Calu3 (cell line): ENCODE data around the gene CASTOR1. TPM values are rescaled to one million over a fixed set of nuclear protein-coding genes. Genes with fewer than 3 reads are reported as not detected.
"Not testable (repeated sequence)": the region's sequence is repeated elsewhere in the genome, so short reads cannot be mapped to it uniquely, and the experiment has no call there.

ENCODE experiments used
- Bru-seq: library from RNA; stranded (reverse); fragments of 400-500 nt; gene quantifications from one replicate; lab custom pipeline; 2021; lab: Mats Ljungman, UMichigan
- BruChase-seq, 2 experiments: library from RNA; stranded (reverse); fragments of 400-500 nt; gene quantifications; one replicate each; lab custom pipeline; 2021; lab: Mats Ljungman, UMichigan
- BruUV-seq: library from RNA; stranded (reverse); fragments of 400-500 nt; replicated peaks from 2 replicates; lab custom pipeline; 2021; lab: Mats Ljungman, UMichigan
- CTCF ChIA-PET: fragments of 300-600 bp; sonication (Branson Sonifier 250); formaldehyde crosslinking; loops from one replicate; lab custom pipeline; 2022; ENCODE audit warnings: antibody characterized with exemption; lab: Charles Lee
- DNase-seq: peaks from one replicate; pipeline ENCODE4 v3.0.0; 2022
- H3K27ac Mint-ChIP-seq: one replicate; pipeline ENCODE4 v1.8.0; 2022; ENCODE audit warnings: mixed read lengths; ENCODE audit not compliant: unreplicated experiment
- H3K27me3 Mint-ChIP-seq: one replicate; pipeline ENCODE4 v1.8.0; 2022; ENCODE audit warnings: mixed read lengths; ENCODE audit not compliant: unreplicated experiment
- H3K36me3 Mint-ChIP-seq: one replicate; pipeline ENCODE4 v1.8.0; 2022; ENCODE audit warnings: mild to moderate bottlenecking, moderate library complexity, mixed read lengths; ENCODE audit not compliant: insufficient read depth, unreplicated experiment
- H3K4me1 Mint-ChIP-seq: one replicate; pipeline ENCODE4 v1.8.0; 2022; ENCODE audit warnings: mild to moderate bottlenecking, low read depth, mixed read lengths; ENCODE audit not compliant: unreplicated experiment
- H3K4me3 Mint-ChIP-seq: one replicate; pipeline ENCODE4 v1.8.0; 2022; ENCODE audit warnings: mild to moderate bottlenecking, low read depth, moderate library complexity, mixed read lengths; ENCODE audit not compliant: unreplicated experiment
- H3K9me3 Mint-ChIP-seq: one replicate; pipeline ENCODE4 v1.8.0; 2022; ENCODE audit warnings: low read depth, mixed read lengths; ENCODE audit not compliant: unreplicated experiment
- intact Hi-C: fragments of 100-400 bp; cut with micrococcal nuclease; formaldehyde crosslinking; loops from one replicate; pipeline ENCODE4 v1.10.0; 2022; ENCODE audit not compliant: unreplicated experiment
- long read RNA-seq: library from polyadenylated mRNA; stranded (forward); transcript quantifications from one replicate; pipeline ENCODE4 v2.0.0, GENCODE V29; 2022
- total RNA-seq: library from RNA; stranded (reverse); gene quantifications from 2 replicates; pipeline ENCODE4 v1.2.3, GENCODE V29; 2022
- TF ChIP-seq, protein P1 (sequence below): fragments of 200-600 bp; IDR thresholded peaks from one replicate; pipeline ENCODE4 v1.8.0; 2022; ENCODE audit warnings: antibody characterized with exemption; ENCODE audit not compliant: unreplicated experiment

The CASTOR1 gene
- total RNA-seq (12.0 and 14.2 TPM in 2 replicates), Bru-seq, nascent RNA (percentile 34 among the genes with signal in this experiment), BruChase-seq, experiment 1, labeled RNA remaining after a 6-hour chase (percentile 46 among the genes with signal in this experiment), BruChase-seq, experiment 2, labeled RNA remaining after a 2-hour chase (percentile 54 among the genes with signal in this experiment)
- long read RNA-seq, transcript CASTOR1-202 (9 exons, 1,623 nt), result major isoform, 12 of 16 reads
- long read RNA-seq, partial matches to known transcripts, result 1 of 16 reads
- long read RNA-seq, other reads (novel, unspliced or antisense), result 1 of 16 reads

DNA sequence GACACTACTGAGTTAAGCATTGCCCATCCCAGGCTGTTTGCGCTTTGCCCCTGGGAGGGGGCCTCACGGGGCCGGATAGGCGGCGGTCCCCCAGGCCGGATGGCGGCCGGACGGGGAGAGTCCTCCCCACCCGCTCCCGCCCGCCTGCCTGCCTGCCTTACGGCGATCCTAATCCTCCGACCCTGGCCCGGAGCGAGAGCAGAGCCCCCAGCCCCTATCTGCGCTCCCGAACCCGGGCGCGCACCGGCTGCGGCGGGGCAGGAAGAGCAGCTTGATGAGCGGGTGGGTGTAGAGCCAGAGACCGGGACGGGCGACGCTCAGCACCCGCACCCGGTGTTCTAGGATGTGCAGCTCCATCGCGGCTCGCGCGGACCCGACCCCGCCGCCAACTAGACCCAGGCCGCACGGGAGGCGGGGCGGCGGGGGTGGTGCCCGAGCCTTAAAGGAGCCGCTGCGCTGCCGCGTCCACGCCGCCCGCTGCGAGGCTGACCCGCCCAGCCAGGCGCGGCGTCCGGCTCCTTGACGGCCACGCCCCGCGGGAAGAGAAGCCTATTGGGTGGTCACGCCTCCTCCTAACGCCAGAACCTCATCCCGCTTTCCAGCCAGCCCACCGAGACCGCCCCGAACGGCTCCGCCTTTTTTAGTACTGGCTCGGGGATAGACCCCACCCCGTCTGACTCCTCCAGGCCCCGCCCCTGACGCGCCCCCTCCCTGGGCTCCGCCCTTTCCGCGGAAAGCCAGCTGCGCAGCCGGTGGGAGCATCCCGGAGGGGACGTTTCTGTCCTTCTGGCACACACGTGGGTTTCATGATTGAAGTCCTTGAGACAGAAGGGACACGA, at the start of gene CASTOR1:
TSS of gene CASTOR1 (minus strand) at position 365 of the 839 bp plus-strand sequence. CDS start at position 357, 8 bp downstream.
- intact Hi-C loops, result loop anchor here (1.0 kb wide), 1 partner anchor 38 kb away; no protein-coding TSS in a partner anchor
- CTCF ChIA-PET, result interaction anchor here (0.6 to 3.5 kb wide), 10 partner anchors 9 to 170 kb away, joined by 3 to 65 read pairs (median 6); partner anchors contain the start of genes RNF215 and TBC1D10A
- Mint-ChIP-seq H3K36me3 (peaks cover 67% of the 10 kb centered on the region), H3K9me3 (no peaks in the 10 kb centered on the region), H3K27ac (peak within 1 kb of the TSS; percentile 68), H3K4me3 (peak within 1 kb of the TSS; percentile 77), H3K4me1 (peaks cover 10% of the 10 kb centered on the region), H3K27me3 (no peaks in the 10 kb centered on the region)
- DNase-seq, result peak; percentile 99
- TF ChIP-seq, protein P1, sequence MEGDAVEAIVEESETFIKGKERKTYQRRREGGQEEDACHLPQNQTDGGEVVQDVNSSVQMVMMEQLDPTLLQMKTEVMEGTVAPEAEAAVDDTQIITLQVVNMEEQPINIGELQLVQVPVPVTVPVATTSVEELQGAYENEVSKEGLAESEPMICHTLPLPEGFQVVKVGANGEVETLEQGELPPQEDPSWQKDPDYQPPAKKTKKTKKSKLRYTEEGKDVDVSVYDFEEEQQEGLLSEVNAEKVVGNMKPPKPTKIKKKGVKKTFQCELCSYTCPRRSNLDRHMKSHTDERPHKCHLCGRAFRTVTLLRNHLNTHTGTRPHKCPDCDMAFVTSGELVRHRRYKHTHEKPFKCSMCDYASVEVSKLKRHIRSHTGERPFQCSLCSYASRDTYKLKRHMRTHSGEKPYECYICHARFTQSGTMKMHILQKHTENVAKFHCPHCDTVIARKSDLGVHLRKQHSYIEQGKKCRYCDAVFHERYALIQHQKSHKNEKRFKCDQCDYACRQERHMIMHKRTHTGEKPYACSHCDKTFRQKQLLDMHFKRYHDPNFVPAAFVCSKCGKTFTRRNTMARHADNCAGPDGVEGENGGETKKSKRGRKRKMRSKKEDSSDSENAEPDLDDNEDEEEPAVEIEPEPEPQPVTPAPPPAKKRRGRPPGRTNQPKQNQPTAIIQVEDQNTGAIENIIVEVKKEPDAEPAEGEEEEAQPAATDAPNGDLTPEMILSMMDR, result no peak
- BruUV-seq, result no TSS peak

DNA sequence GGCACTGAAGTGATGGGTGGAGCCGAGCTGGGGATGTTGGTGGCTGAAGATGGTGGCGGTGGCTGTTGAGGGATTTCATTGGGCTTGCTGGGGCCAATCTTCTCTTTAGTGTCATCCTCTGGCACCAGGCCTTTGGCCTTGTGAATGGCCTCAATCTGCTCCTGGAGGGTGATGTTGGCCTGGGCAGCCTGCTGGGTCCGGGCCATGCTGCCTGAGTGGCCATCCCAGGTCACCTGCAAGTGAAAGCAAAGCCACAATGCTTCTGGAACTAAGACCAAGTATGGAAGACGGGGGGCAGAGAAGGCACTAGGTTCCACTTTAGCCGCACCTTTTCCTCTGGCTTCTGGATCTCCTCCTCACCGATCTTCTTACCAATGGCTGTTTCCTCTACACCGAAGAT, 49.5 kb upstream of the CASTOR1 start:
- no TSS peak for BruUV-seq
- intact Hi-C loops, result no loop called here
- Mint-ChIP-seq H3K4me3 (no peak overlapping the region), H3K9me3 (no peaks in the 10 kb centered on the region), H3K27ac (no peak overlapping the region), H3K4me1 (no peaks in the 10 kb centered on the region), H3K27me3 (no peaks in the 10 kb centered on the region), H3K36me3 (peaks cover 63% of the 10 kb centered on the region)
- CTCF ChIA-PET, result no interaction called here
- no peak for DNase-seq
- TF ChIP-seq, protein P1, result no peak

DNA sequence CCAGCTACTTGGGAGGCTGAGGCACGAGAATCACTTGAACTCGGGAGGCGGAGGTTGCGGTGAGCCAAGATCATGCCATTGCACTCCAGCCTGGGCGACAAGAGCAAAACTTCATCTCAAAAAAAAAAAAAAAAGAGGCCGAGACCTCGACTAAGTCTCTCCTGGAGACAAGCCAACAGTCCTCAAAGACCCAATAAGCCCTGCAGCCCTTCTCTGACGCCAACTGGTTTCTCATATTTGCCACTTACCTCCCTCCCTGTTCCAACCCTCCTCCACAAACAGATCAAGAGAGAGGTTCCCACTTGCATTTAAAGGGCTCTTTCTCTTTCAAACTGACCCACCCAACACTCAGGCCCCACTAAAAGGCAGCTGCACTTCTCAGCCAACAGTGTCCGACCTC, 49.0 kb upstream of the CASTOR1 start:
- H3K4me1 Mint-ChIP-seq, H3K9me3 Mint-ChIP-seq, BruUV-seq, H3K27ac Mint-ChIP-seq, H3K4me3 Mint-ChIP-seq, intact Hi-C loops, DNase-seq, H3K27me3 Mint-ChIP-seq: not testable (repeated sequence)
- peaks cover 59% of the 10 kb centered on the region for H3K36me3 Mint-ChIP-seq
- CTCF ChIA-PET, result interaction anchor here (0.5 kb wide), 1 partner anchor 23 kb away, joined by 6 read pairs; no protein-coding TSS in a partner anchor

DNA sequence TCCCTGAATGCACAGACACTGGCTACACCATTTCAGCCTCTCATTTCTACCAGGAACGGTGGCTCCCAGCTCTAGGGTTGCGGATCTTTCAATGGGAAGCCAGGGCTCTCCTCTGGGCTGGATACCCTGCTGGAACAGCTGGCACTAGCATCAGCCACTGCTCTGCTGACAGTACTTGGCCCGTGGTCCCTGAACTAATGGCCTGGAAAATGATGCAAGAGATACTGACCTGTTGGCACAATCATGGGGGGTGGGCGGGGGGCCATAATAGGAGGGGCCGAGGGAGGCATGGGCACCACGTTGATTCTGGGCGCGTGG, 48.1 kb upstream of the CASTOR1 start:
- BruUV-seq, result no TSS peak
- Mint-ChIP-seq H3K36me3 (peaks cover 54% of the 10 kb centered on the region), H3K4me3 (no peak overlapping the region), H3K4me1 (no peaks in the 10 kb centered on the region), H3K27ac (no peak overlapping the region), H3K27me3 (no peaks in the 10 kb centered on the region), H3K9me3 (no peaks in the 10 kb centered on the region)
- intact Hi-C loops, result no loop called here
- CTCF ChIA-PET, result no interaction called here
- no peak for DNase-seq
- TF ChIP-seq, protein P1, result no peak
